LoVo (cell line): ENCODE measurements around the gene FOXD2.

ENCODE experiments used
- DNase-seq: peaks from one replicate; pipeline ENCODE4 v3.0.0-alpha.2; 2016; ENCODE audit warnings: low spot score

Gene FOXD2

DNA sequence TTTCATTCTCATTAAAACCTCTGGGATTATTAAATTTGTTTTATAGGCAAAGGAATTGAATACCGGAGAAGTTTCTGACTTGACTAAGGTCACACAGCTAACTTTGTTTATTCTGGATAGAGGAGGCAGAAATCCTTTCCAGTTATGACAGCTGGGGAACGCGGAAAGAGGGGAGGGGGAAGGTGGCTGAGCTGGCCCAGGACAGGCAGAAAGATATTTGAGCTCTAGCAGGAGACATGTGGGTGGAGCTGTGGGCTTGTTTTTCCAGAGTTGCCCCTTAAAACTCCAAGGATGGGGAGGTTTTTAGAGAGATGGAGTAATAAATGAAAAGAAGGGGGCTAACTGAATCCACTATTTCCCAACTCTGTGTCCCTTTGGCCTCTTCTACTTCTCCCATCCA, 27.8 kb downstream of the FOXD2 start:
- DNase-seq: no peak

- no peak for DNase-seq
These were observed 31.0 kb downstream of the FOXD2 start for GRCh38 chr1:47468709-47469389.

DNA sequence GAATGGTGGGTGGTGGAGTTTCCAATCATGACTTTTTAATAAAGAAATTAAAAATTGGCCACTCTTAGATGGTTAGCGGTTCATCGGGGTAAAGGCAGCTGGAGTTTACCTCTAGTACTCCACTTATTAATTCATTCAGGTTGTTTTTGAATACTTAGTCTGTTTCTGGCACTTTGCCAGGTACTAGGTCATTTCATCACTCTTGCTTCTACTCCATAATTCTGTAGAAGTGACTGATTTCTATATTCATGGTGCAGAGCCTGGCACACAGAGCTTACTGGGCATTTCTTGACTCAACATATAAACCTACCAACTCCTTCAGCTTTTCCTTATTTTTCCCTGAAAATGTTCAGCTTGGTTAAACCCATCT, 31.5 kb downstream of the FOXD2 start:
- DNase-seq: no peak

GRCh38 chr1:47469910-47470309, 32.1 kb downstream of the FOXD2 start:
- DNase-seq: no peak

- DNase-seq: no peak
These were observed 33.3 kb downstream of the FOXD2 start for GRCh38 chr1:47471163-47471562.

DNA sequence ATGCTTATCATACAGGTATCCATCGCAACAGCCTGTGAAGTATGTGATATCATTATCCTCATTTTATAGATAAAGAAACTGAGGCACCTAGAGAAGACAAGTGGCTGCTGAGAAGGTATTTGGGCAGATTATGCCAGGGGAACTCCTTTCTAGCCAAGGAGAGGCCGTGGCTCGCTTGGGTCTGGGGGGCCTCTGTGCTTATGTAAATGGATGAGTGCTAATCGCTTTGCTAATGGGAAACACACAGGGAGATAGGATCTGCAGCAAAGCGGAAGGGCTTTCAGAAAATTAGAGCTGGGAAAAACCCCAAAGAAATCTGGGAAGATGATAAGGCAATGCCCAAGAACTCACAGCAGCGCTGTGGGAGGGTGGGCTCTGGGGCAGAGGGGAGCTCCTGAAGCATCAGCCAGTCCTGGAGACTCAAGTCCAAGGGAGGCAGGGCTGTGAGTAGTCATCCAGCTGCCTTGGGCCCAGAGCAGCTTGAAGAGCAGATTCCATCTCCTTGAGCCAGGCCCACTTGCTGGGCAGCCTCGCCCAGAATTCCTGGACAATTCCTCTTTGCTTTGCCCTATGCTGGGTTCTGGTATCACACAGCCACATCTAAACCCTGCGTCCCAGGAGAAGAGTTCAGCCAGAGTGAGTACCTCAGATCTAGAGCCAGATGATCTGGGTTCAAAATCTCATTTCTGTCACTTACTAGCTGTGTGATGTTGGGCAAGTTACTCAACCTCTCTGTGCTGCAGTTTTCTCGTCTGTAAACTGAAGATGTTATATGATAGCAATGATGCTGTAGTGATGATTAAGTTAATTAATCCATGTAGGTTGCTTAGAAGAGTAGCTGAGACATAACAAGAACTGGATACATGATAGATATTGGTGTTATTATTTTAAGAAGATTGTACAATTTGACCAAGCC, 36.7 kb downstream of the FOXD2 start:
- DNase-seq: peak; percentile 34

- DNase-seq: peak; percentile 80
These were observed 39.8 kb downstream of the FOXD2 start for GRCh38 chr1:47477595-47478080.

GRCh38 chr1:47478090-47478489, 40.2 kb downstream of the FOXD2 start:
- peak; percentile 13 for DNase-seq

DNA sequence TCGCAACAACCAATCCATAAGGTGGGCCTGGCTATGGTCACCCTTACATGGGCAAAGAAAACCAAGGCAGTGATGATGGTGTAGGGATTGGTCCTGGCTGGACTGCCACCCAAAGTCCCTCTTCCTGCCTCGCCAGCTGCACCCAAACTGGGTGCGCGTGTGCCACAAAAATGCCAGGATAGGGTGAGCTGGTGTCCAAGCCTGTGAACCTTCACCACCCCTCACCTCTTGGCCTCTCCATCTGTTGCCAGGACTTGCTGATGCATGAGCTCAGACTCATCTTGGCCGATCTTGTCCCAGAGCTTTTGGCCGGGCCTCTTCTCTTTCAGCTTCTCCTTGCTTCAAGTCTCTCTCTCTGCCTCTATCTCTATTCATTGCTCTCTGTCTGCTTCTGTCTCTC, 41.8 kb downstream of the FOXD2 start:
- no peak for DNase-seq

DNA sequence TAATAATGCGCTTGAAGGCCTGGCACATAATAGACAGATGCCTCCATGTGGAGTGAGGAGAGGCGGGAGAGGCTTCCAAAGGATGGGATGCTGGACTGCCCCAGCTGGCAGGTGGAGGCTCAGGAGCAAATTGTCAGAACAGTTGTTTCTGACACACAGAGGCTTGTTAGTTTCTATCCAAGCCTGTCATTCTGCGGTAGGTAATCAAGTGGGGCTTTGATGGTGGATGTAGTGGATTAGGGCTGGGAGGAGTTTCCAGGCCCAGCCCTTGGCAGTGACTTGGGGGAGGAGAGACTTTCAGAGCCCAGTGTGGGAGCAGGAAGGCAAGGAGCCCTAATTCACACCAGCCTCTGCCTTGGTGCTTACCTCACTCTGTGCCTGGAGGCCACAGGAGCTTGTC, 44.1 kb downstream of the FOXD2 start:
- no peak for DNase-seq

DNA sequence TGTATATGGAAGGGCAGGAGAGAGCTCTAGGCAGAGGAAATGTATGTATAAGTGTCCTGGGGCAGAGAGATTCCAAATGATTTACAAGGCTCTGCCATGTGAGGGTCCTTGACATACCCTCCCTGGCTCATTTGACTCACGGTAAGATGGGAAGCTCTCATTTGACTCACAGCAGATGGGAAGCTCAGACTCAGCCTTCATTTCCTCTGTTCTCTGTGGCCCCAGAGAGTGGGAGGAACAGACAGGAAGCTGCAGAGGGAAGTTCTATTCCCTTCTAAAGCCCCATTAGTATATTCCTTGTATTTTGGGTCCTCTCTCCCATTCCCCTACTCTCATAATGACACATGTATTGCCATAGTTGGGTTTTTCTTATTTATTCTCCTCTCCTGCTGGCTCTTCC, 44.9 kb downstream of the FOXD2 start:
- no peak for DNase-seq

DNA sequence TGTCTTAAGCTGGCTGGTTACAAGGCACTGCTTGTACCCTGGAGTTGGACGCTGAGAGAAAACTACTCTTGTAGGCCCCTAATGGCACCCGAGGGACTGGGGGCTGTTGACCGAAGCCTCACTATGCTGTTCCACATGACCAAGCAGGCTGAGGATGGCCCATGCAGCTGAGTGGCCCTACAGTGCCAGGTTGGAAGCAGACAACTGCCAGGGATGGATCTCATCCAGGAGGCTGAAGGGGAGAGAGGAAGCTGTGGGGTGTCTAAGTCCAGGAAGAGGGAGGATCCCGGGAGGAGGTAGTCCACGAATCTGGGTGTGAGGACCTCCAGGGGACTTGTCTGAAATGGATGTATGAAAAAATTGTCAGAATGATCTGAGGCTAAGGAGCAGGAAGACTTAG, 45.8 kb downstream of the FOXD2 start:
- DNase-seq: no peak

- no peak for DNase-seq
These were observed 48.0 kb downstream of the FOXD2 start for GRCh38 chr1:47485817-47486216.

- DNase-seq: no peak
These were observed 49.5 kb downstream of the FOXD2 start for GRCh38 chr1:47487332-47487731.

DNA sequence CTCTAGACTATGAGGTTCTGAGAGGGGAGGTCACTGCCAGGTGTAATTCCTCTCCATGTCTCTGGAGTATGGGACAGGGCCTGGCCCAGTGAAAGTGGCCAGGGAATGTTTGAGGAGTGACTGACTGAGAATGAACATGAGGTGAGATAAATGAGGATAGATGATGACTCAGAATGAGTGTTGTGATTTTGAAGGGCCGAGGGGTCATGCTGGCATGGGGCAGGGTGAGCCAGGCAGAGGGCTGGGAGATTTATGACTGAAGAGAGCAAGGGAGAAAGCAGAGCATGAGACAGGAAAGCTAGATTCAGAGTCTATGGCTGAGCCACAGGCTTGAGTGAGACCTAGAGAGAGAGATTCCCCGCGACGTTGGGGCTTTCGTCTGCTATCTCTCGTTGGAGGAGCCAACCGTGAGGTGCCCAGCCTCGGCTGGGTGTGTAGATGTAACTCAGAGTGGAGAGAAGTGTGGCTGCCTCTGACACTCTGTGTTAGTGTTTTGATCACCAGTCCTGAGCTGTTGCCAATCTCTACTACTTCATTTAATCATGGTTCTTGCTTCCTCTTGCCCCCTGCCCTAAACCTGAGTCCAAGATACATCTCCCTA, 50.1 kb downstream of the FOXD2 start:
- DNase-seq: peak; percentile 26
